AG04450 (cell line): ENCODE data around the gene ANKAR. TPM values are rescaled to one million over a fixed set of nuclear protein-coding genes. Genes with fewer than 3 reads are reported as not detected.

Experiments used
- CTCF ChIA-PET: fragments of 300-600, 350-600 bp; formaldehyde crosslinking; extraction: SDS; loops from one replicate; lab custom pipeline; 2022; ENCODE audit warnings: antibody characterized with exemption, inconsistent platforms; lab: Charles Lee
- POLR2A ChIA-PET: fragments of 350-600 bp; formaldehyde crosslinking; extraction: SDS; loops from one replicate; lab custom pipeline; 2021; ENCODE audit warnings: antibody characterized with exemption, inconsistent platforms; lab: Yijun Ruan, JAX
- DNase-seq: peaks from one replicate; pipeline ENCODE4 v3.0.0-alpha.2; 2011; ENCODE audit warnings: low read depth, low spot score
- H3K27ac ChIP-seq: one replicate; pipeline ENCODE4 v1.5.1; 2012; ENCODE audit warnings: low read depth, low read length, control low read depth
- H3K27me3 ChIP-seq: one replicate; pipeline ENCODE4 v1.6.0; 2012; ENCODE audit warnings: low read length; ENCODE audit not compliant: control insufficient read depth, insufficient read depth
- H3K4me3 ChIP-seq: 2 replicates; pipeline ENCODE4 v1.5.1; 2011; ENCODE audit warnings: mild to moderate bottlenecking, low read depth, low read length, control low read depth
- H3K9me3 ChIP-seq: 2 replicates; pipeline ENCODE4 v1.5.1; 2012; ENCODE audit warnings: low read length; ENCODE audit not compliant: control insufficient read depth, insufficient read depth
- CTCF ChIP-seq: IDR thresholded peaks from 2 replicates; pipeline ENCODE4 v1.5.1; 2011; ENCODE audit warnings: low read depth, low read length, control low read depth, inconsistent platforms
- polyA plus RNA-seq: library from polyadenylated mRNA; depleted of rRNA; stranded (reverse); fragments of >200 nt; gene quantifications from 2 replicates; pipeline ENCODE4 v1.2.3, GENCODE V29; 2011

The ANKAR gene
- polyA plus RNA-seq, 1 experiment, result 3.5 TPM

GRCh38 chr2:189676471-189676870 lies 2.0 kb downstream of the ANKAR start:
- Histone ChIP-seq H3K4me3 (no peak overlapping the region), H3K9me3 (no peaks in the 10 kb centered on the region), H3K27ac (no peak overlapping the region), H3K27me3 (no peaks in the 10 kb centered on the region)
- POLR2A ChIA-PET, result no interaction called here
- TF ChIP-seq CTCF, result no peak
- CTCF ChIA-PET, result interaction anchor here (1.1 to 7.8 kb wide), 3 partner anchors 13 to 86 kb away, joined by 6 to 114 read pairs (median 23); partner anchors contain the start of genes ASNSD1 and OSGEPL1
- DNase-seq, result no peak

DNA sequence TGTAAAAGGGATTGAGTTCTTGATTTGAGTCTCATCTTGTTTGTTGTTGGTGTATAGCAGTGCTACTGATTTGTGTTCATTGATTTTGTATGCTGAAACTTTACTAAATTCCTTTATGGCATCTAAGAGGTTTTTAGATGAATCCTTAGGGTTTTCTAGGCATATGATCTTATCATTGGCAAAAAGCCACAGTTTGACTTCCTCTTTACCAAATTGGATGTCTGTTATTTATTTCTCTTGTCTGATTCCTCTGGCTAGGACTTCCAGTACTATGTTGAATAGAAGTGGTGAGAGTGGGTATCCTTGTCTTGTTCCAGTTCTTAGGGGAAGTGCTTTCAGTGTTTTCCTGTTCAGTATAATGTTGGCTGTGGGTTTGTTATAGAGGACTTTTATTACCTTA lies 4.8 kb downstream of the ANKAR start:
- Histone ChIP-seq H3K27me3 (no peaks in the 10 kb centered on the region), H3K27ac (no peak overlapping the region), H3K4me3 (no peak overlapping the region), H3K9me3 (no peaks in the 10 kb centered on the region)
- POLR2A ChIA-PET, result no interaction called here
- CTCF ChIA-PET, result interaction anchor here (1.0 kb wide), 1 partner anchor 19 kb away, joined by 3 read pairs; no protein-coding TSS in a partner anchor
- no peak for TF ChIP-seq CTCF
- no peak for DNase-seq

- no peak overlapping the region for H3K4me3 ChIP-seq
- no peaks in the 10 kb centered on the region for H3K9me3 ChIP-seq
- ChIA-PET POLR2A (no interaction called here), CTCF (interaction anchor here (1.4 to 2.2 kb wide), 2 partner anchors 21 to 81 kb away, joined by 6 to 9 read pairs; partner anchors contain the start of gene OSGEPL1)
- DNase-seq, result no peak
- H3K27ac ChIP-seq, result no peak overlapping the region
- no peaks in the 10 kb centered on the region for H3K27me3 ChIP-seq
- TF ChIP-seq CTCF, result no peak
Measured at GRCh38 chr2:189681203-189681602, 6.7 kb downstream of the ANKAR start.

DNA sequence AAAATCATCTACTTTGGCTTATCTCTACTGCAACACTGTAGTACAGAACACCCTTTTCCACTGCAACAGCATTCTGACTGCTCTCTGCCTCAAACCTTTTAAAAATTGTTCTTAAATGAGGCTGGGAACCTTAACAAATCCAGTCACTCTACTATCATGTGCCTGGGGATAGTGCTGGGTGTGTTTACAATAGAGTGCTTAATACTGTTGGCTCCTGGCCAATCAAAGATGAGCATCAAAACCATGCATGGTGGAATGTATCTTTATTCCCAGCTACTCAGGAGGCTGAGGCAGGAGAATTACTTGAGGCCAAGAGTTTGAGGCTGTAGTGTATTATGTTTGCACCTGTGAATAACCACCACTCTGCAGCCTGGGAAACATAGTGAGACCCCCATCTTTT lies 7.4 kb downstream of the ANKAR start:
- no peak for TF ChIP-seq CTCF
- H3K27me3 ChIP-seq, result no peaks in the 10 kb centered on the region
- ChIA-PET CTCF (interaction anchor here (2.2 kb wide), 1 partner anchor 21 kb away, joined by 9 read pairs; no protein-coding TSS in a partner anchor), POLR2A (no interaction called here)
- DNase-seq, result no peak
- no peak overlapping the region for H3K27ac ChIP-seq
- H3K9me3 ChIP-seq, result no peaks in the 10 kb centered on the region
- no peak overlapping the region for H3K4me3 ChIP-seq

DNA sequence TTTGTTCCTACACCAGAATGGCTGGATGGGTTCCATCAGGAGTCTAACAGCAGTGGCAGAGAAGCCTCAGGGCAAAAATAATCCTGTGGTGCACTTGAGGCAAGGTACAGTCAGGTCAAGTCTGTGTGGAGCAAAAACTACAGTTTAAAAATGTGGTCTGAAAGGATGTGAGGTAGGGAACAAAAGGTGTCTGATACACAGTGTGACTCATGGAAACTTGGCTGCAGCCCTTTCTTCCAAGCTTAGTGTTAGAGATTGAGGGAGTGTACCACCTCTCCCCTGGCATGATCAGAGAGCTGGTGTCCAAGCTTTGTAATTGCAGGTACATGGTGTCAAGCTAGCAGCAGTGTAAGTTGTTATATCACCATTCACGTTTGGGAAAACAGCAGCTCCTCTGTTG lies 8.9 kb downstream of the ANKAR start:
- H3K27me3 ChIP-seq, result no peaks in the 10 kb centered on the region
- no peak overlapping the region for H3K27ac ChIP-seq
- no peak overlapping the region for H3K4me3 ChIP-seq
- ChIA-PET CTCF (interaction anchor here (1.0 to 1.5 kb wide), 2 partner anchors 10 to 16 kb away, joined by 3 to 6 read pairs; no protein-coding TSS in a partner anchor), POLR2A (no interaction called here)
- no peak for TF ChIP-seq CTCF
- H3K9me3 ChIP-seq, result no peaks in the 10 kb centered on the region
- no peak for DNase-seq
